D721Med (cell line): ENCODE results near the gene SAT1.

Experiments used
- DNase-seq: peaks from one replicate; pipeline ENCODE4 v3.0.0; 2011; ENCODE audit warnings: low spot score; ENCODE audit not compliant: insufficient read length
- FAIRE-seq: peaks from 2 replicates; lab custom pipeline; 2011; peaks lifted over from hg19 to GRCh38; lab: Jason Lieb, UNC
- TF ChIP-seq, protein P1 (sequence below): IDR thresholded peaks from 2 replicates; pipeline ENCODE4 v1.5.1; 2012; ENCODE audit warnings: mild to moderate bottlenecking, control low read depth; ENCODE audit not compliant: insufficient read depth; ENCODE audit errors: missing control alignments

Gene SAT1

DNA sequence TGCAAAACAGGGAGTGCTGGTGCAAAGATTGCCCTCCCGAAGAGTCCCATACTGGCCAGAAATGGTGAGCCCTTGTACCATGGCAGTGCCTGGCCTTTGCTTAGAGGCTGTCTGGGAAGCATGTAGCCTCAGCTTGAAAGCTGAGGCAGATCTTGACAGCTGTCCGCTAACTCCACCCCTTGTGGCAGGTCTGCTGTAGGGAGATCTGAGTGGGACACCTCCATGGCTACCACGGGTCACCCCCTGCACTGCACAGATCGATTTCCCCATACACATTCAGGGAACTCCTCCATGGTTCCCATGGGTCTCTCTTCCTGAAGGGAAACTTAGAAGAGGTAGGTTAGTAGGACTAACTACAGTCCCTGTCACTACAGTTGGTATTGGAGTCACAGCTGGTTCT, 33.8 kb upstream of the SAT1 start:
- DNase-seq (no peak), FAIRE-seq (no peak)
- TF ChIP-seq, protein P1, sequence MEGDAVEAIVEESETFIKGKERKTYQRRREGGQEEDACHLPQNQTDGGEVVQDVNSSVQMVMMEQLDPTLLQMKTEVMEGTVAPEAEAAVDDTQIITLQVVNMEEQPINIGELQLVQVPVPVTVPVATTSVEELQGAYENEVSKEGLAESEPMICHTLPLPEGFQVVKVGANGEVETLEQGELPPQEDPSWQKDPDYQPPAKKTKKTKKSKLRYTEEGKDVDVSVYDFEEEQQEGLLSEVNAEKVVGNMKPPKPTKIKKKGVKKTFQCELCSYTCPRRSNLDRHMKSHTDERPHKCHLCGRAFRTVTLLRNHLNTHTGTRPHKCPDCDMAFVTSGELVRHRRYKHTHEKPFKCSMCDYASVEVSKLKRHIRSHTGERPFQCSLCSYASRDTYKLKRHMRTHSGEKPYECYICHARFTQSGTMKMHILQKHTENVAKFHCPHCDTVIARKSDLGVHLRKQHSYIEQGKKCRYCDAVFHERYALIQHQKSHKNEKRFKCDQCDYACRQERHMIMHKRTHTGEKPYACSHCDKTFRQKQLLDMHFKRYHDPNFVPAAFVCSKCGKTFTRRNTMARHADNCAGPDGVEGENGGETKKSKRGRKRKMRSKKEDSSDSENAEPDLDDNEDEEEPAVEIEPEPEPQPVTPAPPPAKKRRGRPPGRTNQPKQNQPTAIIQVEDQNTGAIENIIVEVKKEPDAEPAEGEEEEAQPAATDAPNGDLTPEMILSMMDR = no peak

DNA sequence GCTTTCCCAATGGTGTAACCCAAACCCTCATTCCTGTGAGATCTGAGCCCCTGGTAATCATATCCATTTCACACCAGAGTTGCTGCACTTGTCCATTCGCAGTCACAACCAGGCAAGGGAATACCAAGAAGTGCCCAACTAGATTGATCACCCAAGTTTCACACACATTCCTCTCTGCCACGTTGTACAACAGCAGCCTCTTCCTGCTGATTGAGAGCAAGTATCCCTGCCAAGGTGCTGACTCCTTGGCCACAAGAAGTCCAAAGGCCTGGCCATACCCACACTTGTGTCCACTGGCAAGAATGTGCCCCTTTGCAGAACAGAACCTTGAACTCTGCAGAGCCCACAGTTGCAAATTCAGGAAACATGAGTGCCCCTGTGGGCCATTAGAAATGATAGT, 33.4 kb upstream of the SAT1 start:
- FAIRE-seq (no peak), DNase-seq (no peak)
- TF ChIP-seq, protein P1 = no peak

DNA sequence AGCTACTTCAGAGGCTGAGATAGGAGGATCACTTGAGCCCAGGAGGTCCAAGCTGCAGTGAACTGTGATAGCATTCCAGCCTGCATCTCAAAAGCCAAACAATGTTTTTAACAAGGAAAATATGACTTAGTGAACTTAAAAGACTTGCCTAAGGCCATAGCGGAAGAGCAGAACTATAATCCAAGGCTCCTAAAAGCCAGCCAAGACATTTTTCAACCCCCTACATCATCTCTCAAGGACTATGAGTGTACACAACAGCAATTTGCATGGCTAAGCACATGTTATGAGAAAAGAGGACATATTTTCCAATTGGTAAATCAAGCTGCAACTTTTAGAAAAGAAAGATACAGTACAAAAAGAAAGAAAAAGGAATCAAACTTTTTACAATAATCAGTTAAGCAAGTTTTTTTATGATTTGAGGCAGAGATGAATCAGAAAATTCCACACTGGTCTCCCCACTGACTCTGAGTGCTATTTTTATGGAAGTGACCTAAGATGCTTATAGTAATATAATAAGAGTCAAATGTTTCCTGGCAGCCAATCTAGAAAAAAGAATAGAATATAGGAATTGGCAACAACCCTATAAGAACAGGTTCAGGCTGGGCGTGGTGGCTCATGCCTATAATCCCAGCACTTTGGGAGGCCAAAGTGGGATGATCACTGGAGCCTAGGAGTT, 30.1 kb upstream of the SAT1 start:
- FAIRE-seq = no peak
- DNase-seq = no peak
- TF ChIP-seq, protein P1 = no peak

- no peak for FAIRE-seq
- TF ChIP-seq, protein P1 = no peak
- DNase-seq = no peak
Measured at GRCh38 chrX:23754664-23755063, 28.3 kb upstream of the SAT1 start.

GRCh38 chrX:23756165-23756564, 26.8 kb upstream of the SAT1 start:
- TF ChIP-seq, protein P1 = peak; percentile 36
- DNase-seq (no peak), FAIRE-seq (no peak)

DNA sequence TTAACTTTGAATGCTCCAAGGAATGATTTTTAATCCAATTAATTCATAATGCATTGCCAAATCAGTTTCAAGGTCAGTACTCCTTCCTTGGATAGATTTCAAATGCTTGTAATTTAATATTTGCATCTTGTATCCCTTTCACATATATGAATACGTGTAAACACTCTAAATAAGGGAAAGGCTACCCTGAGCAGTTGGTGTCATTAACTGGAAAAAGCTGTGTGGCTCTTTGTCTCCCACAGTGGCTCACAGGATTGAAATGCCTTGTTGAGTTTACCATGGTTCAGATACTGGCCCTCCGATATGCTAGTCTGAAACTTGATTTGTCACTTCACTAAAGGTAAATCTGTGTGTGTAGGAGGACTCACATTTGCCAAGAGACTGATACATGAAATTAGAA, 23.2 kb upstream of the SAT1 start:
- no peak for FAIRE-seq
- TF ChIP-seq, protein P1 = no peak
- no peak for DNase-seq

GRCh38 chrX:23764188-23764984, 18.6 kb upstream of the SAT1 start:
- FAIRE-seq (no peak), DNase-seq (no peak)
- TF ChIP-seq, protein P1 = no peak
